Glomerular visceral epithelial cell (primary cell): Measurements from ENCODE around the gene OR5AK2.
"Not testable (repeated sequence)": the region's sequence is repeated elsewhere in the genome, so short reads cannot be mapped to it uniquely, and the experiment has no call there.

Experiments used
- DNase-seq: peaks from one replicate; pipeline ENCODE4 v3.0.0-alpha.2; 2016; ENCODE audit errors: extremely low spot score

OR5AK2 gene, protein sequence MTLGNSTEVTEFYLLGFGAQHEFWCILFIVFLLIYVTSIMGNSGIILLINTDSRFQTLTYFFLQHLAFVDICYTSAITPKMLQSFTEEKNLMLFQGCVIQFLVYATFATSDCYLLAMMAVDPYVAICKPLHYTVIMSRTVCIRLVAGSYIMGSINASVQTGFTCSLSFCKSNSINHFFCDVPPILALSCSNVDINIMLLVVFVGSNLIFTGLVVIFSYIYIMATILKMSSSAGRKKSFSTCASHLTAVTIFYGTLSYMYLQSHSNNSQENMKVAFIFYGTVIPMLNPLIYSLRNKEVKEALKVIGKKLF

DNA sequence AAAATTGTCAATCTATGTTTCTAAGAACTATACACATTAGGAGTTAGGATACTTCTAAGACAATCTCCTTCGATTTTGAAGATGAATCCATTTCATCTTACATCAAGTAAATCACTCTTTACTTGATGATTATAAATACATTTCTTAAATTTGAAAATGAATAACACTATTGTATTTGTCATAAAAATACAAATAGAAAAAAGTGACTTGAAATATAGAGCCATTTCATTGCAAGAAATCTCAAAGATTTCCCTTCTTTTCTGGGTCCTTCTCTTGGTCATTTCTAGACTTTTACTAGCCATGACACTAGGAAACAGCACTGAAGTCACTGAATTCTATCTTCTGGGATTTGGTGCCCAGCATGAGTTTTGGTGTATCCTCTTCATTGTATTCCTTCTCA, at the start of gene OR5AK2:
Gene OR5AK2, plus strand, starts transcription at position 301 of the 400 bp plus-strand sequence. Its CDS starts 0 bp downstream, at position 301.
- no peak for DNase-seq

DNA sequence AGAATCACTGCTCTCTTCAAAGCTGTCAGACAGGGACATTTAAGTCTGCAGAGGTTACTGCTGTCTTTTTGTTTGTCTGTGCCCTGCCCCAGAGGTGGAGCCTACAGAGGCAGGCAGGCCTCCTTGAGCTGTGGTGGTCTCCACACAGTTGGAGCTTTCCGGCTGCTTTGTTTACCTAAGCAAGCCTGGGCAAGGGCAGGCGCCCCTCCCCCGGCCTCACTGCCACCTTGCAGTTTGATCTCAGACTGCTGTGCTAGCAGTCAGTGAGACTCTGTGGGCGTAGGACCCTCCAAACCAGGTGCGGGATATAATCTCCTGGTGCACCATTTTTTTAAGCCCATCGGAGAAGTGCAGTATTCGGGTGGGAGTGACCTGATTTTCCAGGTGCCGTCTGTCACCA, 43.2 kb upstream of the OR5AK2 start:
- not testable (repeated sequence) for DNase-seq

DNA sequence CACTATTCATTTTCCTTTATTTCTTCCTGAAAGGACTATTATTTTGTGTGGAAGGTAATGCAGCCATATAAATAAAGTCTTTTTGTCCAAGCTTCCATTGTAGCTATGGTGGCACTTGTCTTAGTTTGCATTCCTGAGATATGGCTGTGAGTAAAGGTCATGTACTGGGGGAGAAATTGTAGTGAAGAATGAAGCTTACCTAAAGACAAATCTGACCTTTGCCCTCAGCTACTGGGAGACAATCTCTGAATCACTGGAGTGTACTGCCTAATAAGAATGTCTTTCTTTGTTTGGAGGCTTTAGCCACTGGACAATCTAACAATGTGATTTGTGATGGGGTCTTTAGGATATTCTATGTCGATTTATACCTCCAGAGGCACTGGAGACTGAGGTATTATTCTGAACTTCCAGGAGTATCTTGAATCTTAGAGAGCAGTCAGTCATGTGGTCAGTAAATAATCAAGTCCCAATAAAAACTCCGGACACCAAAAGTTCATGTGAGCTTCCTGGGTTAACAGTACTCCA, 39.7 kb upstream of the OR5AK2 start:
- DNase-seq: no peak

DNA sequence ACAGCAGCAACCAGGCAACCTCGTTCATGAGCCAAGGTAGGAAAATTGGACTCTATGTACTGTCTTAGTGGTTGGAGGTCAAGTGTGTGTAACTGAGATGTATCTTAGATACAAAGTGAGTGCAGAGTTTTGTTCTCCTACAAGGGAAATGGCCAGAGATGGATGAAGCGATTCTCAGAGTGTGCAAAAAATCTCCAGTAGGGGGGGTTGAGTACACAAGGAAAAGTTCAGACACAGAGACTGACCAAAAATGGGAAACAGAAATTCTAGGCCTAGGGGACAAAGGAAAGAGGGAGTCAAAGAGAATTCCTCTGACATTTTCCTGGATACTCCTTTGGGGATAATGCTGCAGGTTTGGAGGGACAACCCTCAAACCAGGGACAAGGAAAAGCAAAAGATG, 38.2 kb upstream of the OR5AK2 start:
- no peak for DNase-seq

DNA sequence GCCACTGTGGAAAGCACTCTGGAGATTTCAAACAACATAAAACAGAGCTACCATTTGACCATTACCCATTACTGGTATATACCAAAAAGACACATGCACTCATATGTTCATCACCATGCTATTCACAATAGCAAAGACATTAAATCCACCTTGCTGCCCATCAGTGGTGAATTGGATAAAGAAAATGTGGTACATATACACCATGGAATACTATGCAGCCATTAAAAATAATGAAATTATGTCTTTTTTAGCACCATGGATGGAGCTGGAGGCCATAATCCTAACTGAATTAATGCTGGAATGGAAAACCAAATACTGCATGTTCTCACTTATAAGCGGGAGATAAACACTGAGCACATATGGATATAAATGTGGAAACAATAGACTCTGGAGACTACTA, 34.8 kb upstream of the OR5AK2 start:
- not testable (repeated sequence) for DNase-seq

DNA sequence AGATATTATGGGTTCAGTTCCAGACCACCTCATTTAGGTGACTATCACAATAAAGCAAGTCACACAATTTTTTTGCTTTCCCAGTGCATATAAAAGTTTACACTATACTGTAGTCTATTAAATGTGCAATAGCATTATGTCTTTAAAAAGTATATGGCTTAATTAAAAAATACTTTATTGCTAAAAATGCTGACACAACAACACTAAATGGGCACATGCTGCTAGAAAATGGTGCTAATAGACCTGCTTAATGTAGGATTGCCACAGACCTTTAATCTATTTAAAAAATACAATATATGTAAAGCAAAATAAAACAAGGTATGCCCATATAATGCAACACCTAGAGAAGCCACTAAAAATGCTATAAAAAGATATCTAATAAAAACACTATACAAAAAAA, 27.1 kb upstream of the OR5AK2 start:
- no peak for DNase-seq

DNA sequence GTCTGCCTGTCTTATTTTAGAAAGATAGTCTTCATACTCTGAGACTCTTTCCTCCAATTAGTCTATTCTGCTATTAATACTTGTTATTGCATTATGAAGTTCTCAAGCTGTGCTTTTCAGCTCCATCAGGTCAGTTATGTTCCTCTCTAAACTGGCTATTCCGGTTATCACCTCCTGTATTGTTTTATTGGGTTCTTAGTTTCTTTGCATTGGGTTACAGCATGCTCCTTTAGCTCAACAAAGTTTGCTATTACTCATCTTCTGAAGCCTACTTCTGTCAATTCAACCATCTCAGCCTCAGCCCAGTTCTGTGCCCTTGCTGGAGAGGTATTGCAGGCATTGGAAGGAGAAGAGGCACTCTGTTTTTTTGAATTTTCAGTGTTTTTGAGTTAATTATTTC, 21.0 kb upstream of the OR5AK2 start:
- no peak for DNase-seq

DNA sequence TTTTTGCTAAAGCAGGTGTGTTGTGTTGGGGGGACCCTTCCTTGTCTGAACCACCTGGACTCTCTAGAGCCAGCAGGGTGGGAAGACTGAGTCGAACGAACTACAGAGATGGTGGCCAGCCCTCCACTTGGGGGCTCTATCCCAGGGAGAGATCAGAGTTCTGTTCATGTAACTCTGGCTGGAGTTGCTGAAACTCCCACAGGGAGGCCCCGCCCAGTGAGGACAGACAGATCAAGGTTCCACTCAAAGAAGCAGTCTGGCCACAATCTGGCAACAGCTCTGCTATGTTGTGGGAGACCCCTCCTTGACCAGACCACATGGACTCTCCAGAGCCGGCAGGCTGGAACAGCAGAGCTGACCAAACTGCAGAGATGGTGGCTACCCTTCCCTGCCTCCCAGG, 20.2 kb upstream of the OR5AK2 start:
- no peak for DNase-seq

DNA sequence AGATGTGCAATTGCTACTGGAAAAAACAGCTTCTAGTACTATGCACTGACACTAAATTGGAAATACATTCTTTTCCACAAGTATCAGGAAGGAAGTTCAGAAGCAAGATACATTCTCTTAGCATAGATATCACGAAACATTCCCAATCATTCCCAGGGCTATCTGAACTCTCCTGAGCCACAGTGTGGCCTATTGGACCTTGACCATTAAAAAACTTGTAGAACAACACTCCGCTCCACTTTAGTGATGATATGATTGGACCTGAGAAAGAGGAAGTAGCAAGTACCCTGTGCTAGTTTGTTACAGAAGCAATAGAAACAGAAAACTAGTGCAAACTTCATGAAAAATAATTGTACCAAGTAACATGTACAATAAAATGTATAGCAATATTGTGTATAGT, 11.4 kb upstream of the OR5AK2 start:
- DNase-seq: no peak

DNA sequence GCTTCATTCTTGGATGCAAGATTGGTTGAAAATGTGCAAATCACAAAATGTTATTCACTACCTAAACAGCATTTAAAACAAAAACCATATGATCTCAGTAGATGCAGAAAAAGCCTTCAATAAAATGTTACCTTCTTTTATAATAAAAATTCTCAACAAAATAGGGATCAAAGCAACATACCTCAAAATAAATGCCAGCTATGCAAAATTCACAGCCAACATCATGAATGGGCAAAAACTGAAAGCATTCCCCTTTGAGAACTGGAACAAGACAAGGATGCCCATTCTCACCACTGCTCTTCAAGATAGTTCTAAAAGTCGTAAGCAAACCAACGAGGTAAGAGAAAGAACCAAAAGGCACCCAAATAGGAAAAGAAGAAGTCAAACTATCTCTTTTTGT, 2.0 kb downstream of the OR5AK2 start:
- no peak for DNase-seq

DNA sequence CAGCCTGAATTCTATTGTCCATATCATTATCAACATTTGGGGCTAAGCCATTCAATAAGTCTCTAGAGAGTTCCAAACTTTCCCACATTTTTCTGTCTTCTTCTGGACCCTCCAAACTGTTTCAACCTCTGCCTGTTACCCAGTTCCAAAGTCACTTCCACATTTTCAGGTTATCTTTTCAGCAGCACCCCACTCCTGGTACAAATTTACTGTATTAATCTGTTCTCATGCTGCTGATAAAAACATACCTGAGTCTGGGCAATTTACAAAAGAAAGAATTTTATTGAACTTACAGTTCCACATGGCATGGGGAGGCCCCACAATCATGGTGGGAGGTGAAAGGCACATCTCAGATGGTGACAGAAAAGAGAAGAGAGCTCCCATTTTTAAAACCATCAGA, 5.8 kb downstream of the OR5AK2 start:
- no peak for DNase-seq

DNA sequence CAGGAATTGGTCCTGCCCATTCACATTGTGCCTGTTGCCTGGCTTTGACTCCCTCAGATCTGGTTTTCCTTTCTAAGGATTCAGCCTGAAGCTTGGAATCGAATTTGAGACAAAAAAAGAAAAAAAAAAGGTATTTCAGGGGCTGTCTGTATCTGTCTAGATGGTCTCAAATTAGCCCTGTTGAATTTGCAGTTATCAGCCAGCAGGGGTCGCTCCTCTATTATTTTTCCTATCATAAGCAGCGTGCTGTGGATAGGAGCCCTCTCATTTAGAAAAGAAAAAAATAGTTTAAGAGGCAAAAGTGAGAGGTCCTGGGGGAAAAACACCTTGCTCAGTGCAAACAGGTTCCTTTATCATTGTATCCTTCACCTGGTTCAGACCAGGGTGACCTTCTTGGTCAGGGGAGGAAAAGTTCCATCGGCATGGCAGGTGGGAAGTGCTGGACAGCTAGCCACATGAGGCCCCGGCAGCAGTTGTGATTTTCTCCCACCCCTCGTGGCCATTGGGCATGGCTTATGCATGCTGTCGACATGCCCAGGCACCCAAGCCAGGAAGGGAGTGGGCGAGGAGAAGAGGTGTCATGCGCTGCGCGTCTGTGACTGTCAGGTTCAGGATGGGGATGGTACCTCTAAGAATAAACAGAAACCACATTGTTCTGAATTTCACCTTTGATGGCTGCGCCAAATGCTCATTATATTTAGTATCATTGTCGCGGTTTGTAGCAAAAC, 13.1 kb downstream of the OR5AK2 start:
- no peak for DNase-seq

DNA sequence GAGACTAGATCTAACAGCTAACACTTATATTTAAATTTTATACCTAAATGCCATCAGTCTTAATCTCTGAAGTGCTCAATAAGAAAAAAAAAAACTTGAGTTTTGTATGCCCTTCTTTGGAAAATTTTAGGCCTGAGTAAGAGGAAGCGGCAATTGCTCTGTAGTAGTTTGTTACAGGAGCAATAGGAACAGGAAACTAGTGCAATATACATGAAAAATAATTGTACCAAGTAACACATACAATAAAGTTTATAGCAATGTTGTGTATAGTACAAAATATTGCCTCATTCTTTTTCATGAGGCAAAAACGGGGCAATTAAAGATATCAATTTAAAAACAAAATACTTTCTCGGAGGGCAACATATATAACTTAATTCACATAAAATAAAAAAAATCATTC, 19.7 kb downstream of the OR5AK2 start:
- no peak for DNase-seq

DNA sequence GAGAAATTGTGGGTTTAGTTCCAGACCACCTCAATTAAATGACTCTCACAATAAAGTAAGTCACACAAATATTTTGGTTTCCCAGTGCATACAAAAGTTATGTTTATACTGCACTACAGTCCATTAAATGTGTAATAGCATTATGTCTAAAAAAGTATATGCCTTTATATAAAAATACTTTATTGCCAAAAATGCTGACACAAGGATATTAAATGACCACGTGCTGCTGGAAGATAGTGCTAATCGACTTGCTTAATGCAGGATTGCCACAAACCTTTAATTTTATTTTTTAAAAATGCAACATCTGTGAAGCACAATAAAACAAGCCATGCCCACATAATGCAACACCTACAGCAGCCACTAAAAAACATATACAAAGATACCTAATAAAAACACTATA, 27.0 kb downstream of the OR5AK2 start:
- DNase-seq: no peak

DNA sequence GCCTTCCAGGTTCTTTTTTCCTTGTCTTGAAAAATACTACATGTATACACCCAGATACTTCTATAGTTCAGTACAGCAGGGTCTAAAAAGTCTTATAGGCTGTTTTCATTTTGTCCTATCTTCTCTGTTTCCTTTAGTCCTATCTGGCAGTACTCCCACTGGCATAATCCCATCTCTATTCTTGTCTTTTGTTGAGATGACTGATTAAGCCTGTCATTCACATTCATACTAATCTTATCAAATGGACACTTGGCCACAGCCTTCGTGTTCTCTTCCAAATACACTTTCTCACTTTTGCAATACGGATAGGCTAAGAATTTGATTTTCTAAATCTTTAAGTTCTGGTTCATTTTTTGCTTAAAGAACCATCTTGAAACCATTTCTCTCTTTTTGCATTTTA, 42.8 kb downstream of the OR5AK2 start:
- no peak for DNase-seq
